SJCRH30 (cell line): Measurements from ENCODE around the gene DRG2. TPM values are rescaled to one million over a fixed set of nuclear protein-coding genes. Genes with fewer than 3 reads are reported as not detected.

Experiments
- DNase-seq, 2 experiments: peaks; one replicate each; pipeline ENCODE4 v3.0.0-alpha.2; 2015 to 2020
- H3K27ac ChIP-seq: fragments of 250-450 bp; sonication (Bioruptor Pico); 2 replicates; pipeline ENCODE4 v1.5.1; 2020; ENCODE audit warnings: mild to moderate bottlenecking, moderate library complexity
- H3K27me3 ChIP-seq: fragments of 250-450 bp; sonication (Bioruptor Pico); 2 replicates; pipeline ENCODE4 v1.5.1; 2020; ENCODE audit warnings: mild to moderate bottlenecking, moderate library complexity
- H3K36me3 ChIP-seq: fragments of 250-450 bp; sonication (Bioruptor Pico); 2 replicates; pipeline ENCODE4 v1.5.1; 2020; ENCODE audit warnings: mild to moderate bottlenecking, moderate library complexity
- H3K4me1 ChIP-seq: fragments of 250-450 bp; sonication (Bioruptor Pico); 2 replicates; pipeline ENCODE4 v1.5.1; 2020; ENCODE audit warnings: mild to moderate bottlenecking, moderate library complexity
- H3K4me3 ChIP-seq: fragments of 250-450 bp; sonication (Bioruptor Pico); 2 replicates; pipeline ENCODE4 v1.5.1; 2020; ENCODE audit warnings: mild to moderate bottlenecking, moderate library complexity
- H3K9me3 ChIP-seq: fragments of 250-450 bp; sonication (Bioruptor Pico); replicated peaks from 2 replicates; pipeline ENCODE4 v1.5.1; 2020; ENCODE audit warnings: mild to moderate bottlenecking, moderate library complexity
- total RNA-seq: library from RNA; depleted of rRNA; stranded (reverse); fragments of >200 nt; shearing (Covaris generic); gene quantifications from 2 replicates; pipeline ENCODE4 v1.2.3, GENCODE V29; 2014

Gene DRG2
- total RNA-seq, 1 experiment from 2014 or later: 72.2 TPM

DNA sequence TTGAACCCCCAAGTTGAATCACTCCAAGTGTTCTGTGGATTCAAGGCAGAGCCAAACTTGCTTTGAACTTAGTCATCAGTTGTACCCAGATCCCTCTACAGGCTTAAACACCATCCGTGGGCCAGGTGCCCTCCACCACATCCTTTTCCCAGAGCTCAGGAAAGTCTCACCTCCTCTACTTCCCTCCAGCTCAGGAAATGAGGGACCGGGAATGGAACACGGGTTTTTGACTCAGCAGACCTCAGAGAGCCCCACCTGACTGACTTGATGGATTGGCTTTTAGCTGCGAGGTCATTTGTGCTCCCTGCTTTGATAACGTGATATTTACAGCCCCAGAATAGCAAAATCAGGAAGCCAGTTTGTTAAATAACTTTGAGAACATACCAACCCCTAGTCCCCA, 28.5 kb upstream of the DRG2 start:
- Histone ChIP-seq H3K4me1 (no peaks in the 10 kb centered on the region), H3K9me3 (no peaks in the 10 kb centered on the region), H3K36me3 (peaks cover 86% of the 10 kb centered on the region), H3K27me3 (no peaks in the 10 kb centered on the region), H3K4me3 (no peak overlapping the region), H3K27ac (no peak overlapping the region)
- no peak for DNase-seq

- Histone ChIP-seq H3K9me3 (no peaks in the 10 kb centered on the region), H3K4me3 (no peak overlapping the region), H3K27ac (no peak overlapping the region), H3K4me1 (no peaks in the 10 kb centered on the region), H3K27me3 (no peaks in the 10 kb centered on the region), H3K36me3 (peaks cover 57% of the 10 kb centered on the region)
- DNase-seq: no peak
Measured at GRCh38 chr17:18064053-18064452, 23.7 kb upstream of the DRG2 start.

GRCh38 chr17:18065546-18065945, 22.2 kb upstream of the DRG2 start:
- H3K27me3 ChIP-seq: no peaks in the 10 kb centered on the region
- peaks cover 5% of the 10 kb centered on the region for H3K4me1 ChIP-seq
- H3K27ac ChIP-seq: no peak overlapping the region
- DNase-seq: no peak
- peaks cover 51% of the 10 kb centered on the region for H3K36me3 ChIP-seq
- H3K4me3 ChIP-seq: no peak overlapping the region
- no peaks in the 10 kb centered on the region for H3K9me3 ChIP-seq

DNA sequence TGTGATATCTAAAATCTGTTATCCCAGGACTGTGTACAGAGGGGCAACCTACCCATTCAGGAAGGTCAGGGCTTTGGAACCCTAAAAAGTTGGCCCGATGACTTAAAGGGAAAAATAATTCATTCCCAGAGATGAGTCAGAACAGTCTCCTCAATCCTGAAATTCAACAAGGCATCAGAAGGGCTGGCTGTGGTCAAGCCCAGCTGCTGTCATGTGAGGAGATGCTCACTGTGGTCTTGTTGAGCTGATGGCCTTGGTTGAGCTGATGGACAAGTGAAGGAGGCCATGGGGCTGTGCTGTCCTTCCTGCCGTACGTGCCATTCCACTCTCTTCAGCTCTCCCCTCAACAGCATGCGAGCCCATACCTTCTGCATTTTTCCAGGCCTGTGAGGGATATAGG, 20.9 kb upstream of the DRG2 start:
- Histone ChIP-seq H3K27me3 (no peaks in the 10 kb centered on the region), H3K4me3 (no peak overlapping the region), H3K27ac (no peak overlapping the region), H3K36me3 (peaks cover 40% of the 10 kb centered on the region), H3K4me1 (peaks cover 18% of the 10 kb centered on the region), H3K9me3 (no peaks in the 10 kb centered on the region)
- peak in 1 of 2 experiments; percentile 52 for DNase-seq

DNA sequence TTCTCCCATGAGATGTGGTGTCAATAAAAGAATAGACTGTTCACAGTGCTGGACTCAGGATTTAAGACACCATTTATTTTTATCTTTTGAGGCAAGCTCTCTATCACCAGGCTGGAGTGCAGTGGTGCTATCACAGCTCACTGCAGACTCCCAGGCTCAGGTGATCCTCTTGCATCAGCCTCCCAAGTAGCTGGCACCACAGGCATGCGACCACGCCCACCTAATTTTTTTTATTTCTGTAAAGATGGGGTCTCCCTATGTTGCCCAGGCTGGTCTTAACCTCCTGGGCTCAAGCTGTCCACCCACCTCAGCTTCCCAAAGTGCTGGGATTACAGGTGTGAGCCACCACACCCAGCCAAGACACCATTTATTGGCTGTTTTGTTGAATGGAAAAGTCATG, 18.6 kb upstream of the DRG2 start:
- no peak for DNase-seq
- Histone ChIP-seq H3K4me3 (no peak overlapping the region), H3K36me3 (peaks cover 18% of the 10 kb centered on the region), H3K9me3 (no peaks in the 10 kb centered on the region), H3K27me3 (no peaks in the 10 kb centered on the region), H3K4me1 (peaks cover 25% of the 10 kb centered on the region), H3K27ac (no peak overlapping the region)

- Histone ChIP-seq H3K9me3 (no peaks in the 10 kb centered on the region), H3K27ac (peak overlapping the region; percentile 84), H3K4me1 (peaks cover 25% of the 10 kb centered on the region), H3K27me3 (no peaks in the 10 kb centered on the region; the same call in 1 of the 2 replicates), H3K4me3 (peak overlapping the region; percentile 36), H3K36me3 (peaks cover 4% of the 10 kb centered on the region; the same call in 1 of the 2 replicates)
- DNase-seq: peak; percentile 94 to 99
Measured at GRCh38 chr17:18070861-18071340, 16.8 kb upstream of the DRG2 start.

GRCh38 chr17:18071751-18072150, 16.0 kb upstream of the DRG2 start:
- Histone ChIP-seq H3K27ac (peak overlapping the region; percentile 84), H3K9me3 (no peaks in the 10 kb centered on the region), H3K4me3 (no peak overlapping the region; the same call in 1 of the 2 replicates), H3K4me1 (peaks cover 25% of the 10 kb centered on the region), H3K36me3 (no peaks in the 10 kb centered on the region), H3K27me3 (peaks cover 4% of the 10 kb centered on the region)
- peak in 1 of 2 experiments; percentile 69 for DNase-seq

GRCh38 chr17:18074566-18075272, 13.0 kb upstream of the DRG2 start:
- no peak for DNase-seq
- no peak overlapping the region for H3K27ac ChIP-seq

DNA sequence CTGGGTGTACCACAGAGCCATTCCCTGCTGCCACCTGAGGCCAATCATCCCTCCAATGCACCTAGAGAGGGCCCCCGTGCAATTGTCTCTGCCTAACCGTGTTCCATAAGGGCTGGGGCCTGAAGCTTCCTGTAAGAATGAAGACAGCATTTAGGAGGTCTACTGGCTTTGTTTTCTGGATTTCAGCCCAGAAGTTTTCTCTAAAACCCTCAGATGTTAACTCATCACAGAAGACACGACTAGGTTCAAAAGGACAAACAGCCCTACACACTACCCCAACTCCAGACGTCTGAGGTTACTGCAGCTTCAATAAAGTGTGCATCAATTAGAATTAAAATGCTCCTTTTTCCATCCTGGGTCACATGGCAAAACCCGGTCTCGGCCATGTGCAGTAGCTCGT, 10.8 kb upstream of the DRG2 start:
- no peak overlapping the region for H3K4me3 ChIP-seq
- no peaks in the 10 kb centered on the region for H3K9me3 ChIP-seq
- DNase-seq: no peak
- H3K27ac ChIP-seq: no peak overlapping the region
- no peaks in the 10 kb centered on the region for H3K36me3 ChIP-seq
- peaks cover 10% of the 10 kb centered on the region for H3K4me1 ChIP-seq
- H3K27me3 ChIP-seq: peaks cover 36% of the 10 kb centered on the region

More at GRCh38 chr17:18074566-18075272, 13.0 kb upstream of the DRG2 start:
- Histone ChIP-seq H3K27me3 (peaks cover 26% of the 10 kb centered on the region), H3K9me3 (no peaks in the 10 kb centered on the region), H3K4me1 (peaks cover 29% of the 10 kb centered on the region), H3K36me3 (no peaks in the 10 kb centered on the region), H3K4me3 (no peak overlapping the region)

- peaks cover 36% of the 10 kb centered on the region for H3K27me3 ChIP-seq
- H3K4me3 ChIP-seq: no peak overlapping the region
- H3K4me1 ChIP-seq: peaks cover 4% of the 10 kb centered on the region; the same call in 1 of the 2 replicates
- DNase-seq: no peak
- no peaks in the 10 kb centered on the region for H3K36me3 ChIP-seq
- H3K9me3 ChIP-seq: no peaks in the 10 kb centered on the region
- no peak overlapping the region for H3K27ac ChIP-seq
Measured at GRCh38 chr17:18079543-18079942, 8.2 kb upstream of the DRG2 start.

DNA sequence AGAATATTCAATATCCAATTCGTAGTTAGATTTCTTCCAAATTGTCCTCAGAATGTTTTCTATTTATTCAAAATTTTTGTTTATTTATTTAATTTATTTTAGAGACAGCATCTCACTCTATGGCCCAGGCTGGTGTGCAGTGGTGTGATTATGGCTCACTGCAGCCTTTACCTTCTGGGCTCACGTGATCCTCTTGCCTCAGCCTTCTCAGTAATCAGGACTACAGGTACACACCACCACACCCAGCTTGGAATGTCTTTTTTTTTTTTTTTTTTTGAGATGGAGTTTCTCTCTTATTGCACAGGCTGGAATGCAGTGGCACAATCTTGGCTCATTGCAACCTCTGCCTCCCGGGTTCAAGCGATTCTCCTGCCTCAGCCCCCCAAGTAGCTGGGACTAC, 3.5 kb upstream of the DRG2 start:
- Histone ChIP-seq H3K4me1 (peaks cover 4% of the 10 kb centered on the region), H3K27me3 (peaks cover 14% of the 10 kb centered on the region), H3K27ac (no peak overlapping the region), H3K4me3 (no peak overlapping the region), H3K9me3 (no peaks in the 10 kb centered on the region), H3K36me3 (no peaks in the 10 kb centered on the region)
- DNase-seq: no peak

GRCh38 chr17:18089613-18090012, 1.9 kb downstream of the DRG2 start:
- Histone ChIP-seq H3K27ac (no peak overlapping the region), H3K36me3 (peaks cover 10% of the 10 kb centered on the region), H3K27me3 (no peaks in the 10 kb centered on the region), H3K4me3 (no peak overlapping the region), H3K9me3 (no peaks in the 10 kb centered on the region), H3K4me1 (peaks cover 4% of the 10 kb centered on the region)
- DNase-seq: no peak

DNA sequence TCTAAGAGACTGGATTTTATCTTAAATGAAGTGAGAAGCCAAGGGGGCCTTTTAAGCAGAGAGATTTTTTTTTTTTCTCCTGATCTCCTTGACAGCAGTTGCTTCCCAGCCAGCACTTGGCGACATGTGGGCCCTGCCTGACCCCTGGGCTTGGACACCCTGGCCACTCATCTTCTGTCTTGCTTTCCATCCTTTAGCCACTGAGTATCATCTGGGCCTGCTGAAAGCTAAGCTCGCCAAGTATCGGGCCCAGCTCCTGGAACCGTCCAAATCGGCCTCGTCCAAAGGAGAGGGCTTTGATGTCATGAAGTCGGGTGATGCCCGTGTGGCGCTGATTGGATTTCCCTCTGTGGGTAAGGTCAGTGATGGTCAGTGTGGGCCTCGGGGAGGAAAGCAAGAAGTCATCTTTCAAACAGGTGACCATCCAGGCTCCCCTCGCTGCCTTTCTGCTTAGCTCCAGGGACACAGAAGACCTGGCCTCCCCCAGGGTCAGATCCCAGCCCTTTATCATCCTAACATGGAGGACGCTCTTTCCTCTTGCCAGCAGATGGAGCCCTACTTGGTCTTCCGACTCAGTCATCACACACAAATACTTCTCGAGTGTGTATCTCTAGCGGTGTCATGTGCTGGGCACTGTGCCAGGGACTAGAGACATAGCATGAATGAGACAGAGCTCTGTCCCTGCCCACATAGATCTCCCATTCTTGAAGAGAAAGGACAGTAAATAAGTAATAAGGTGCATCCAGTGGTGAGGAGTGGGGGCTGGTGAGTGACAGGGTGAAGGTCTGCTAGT, 6.1 kb downstream of the DRG2 start:
- no peak overlapping the region for H3K27ac ChIP-seq
- no peaks in the 10 kb centered on the region for H3K9me3 ChIP-seq
- no peaks in the 10 kb centered on the region; the same call in 1 of the 2 replicates for H3K4me1 ChIP-seq
- peaks cover 32% of the 10 kb centered on the region for H3K36me3 ChIP-seq
- no peak overlapping the region for H3K4me3 ChIP-seq
- H3K27me3 ChIP-seq: no peaks in the 10 kb centered on the region
- peak; percentile 90 to 93 for DNase-seq

GRCh38 chr17:18094409-18094807, 6.7 kb downstream of the DRG2 start:
- H3K36me3 ChIP-seq: peaks cover 38% of the 10 kb centered on the region

DNA sequence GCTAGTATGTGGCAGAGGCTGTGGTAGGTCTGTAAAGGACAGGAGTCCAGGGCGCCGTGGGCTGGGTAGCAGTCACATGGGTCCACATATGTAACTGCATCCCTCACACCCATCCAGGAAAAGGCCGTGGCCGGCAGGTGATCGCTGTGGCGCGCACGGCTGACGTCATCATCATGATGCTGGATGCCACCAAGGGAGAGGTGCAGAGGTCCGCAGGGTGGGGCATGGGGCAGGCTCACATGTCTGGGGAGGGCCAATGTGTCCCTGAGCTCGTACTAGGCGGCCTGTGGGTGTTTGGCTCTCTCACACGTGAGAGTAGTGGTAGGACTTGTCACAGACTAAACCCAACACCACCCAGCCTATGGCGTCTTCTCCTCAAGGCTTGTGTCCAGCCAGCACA, 11.8 kb downstream of the DRG2 start:
- H3K9me3 ChIP-seq: no peaks in the 10 kb centered on the region
- no peaks in the 10 kb centered on the region for H3K27me3 ChIP-seq
- peaks cover 41% of the 10 kb centered on the region for H3K36me3 ChIP-seq
- no peak for DNase-seq
- H3K4me1 ChIP-seq: no peaks in the 10 kb centered on the region
- no peak overlapping the region for H3K27ac ChIP-seq
- no peak overlapping the region for H3K4me3 ChIP-seq

More at GRCh38 chr17:18094409-18094807, 6.7 kb downstream of the DRG2 start:
- H3K9me3 ChIP-seq: no peaks in the 10 kb centered on the region
- no peak for DNase-seq
- H3K27me3 ChIP-seq: no peaks in the 10 kb centered on the region
- H3K4me1 ChIP-seq: no peaks in the 10 kb centered on the region
- no peak overlapping the region for H3K27ac ChIP-seq
- H3K4me3 ChIP-seq: no peak overlapping the region
